Mesenchymal stem cell (in vitro differentiated cells and primary cell): Measurements from ENCODE around the gene FRMD8.

ENCODE experiments used
- DNase-seq: peaks from one replicate; pipeline ENCODE4 v3.0.0-alpha.2; 2013
- H2AFZ ChIP-seq: one replicate; pipeline ENCODE4 v1.6.1; 2013; ENCODE audit warnings: low read depth, mild to moderate bottlenecking, control low read depth, inconsistent platforms, low read length, moderate library complexity
- H2AK5ac ChIP-seq: 2 replicates; pipeline ENCODE4 v1.6.1; 2013; ENCODE audit warnings: low read length, moderate library complexity, mild to moderate bottlenecking, inconsistent platforms; ENCODE audit not compliant: severe bottlenecking
- H2BK120ac ChIP-seq: one replicate; pipeline ENCODE4 v1.6.1; 2013; ENCODE audit warnings: low read depth, mild to moderate bottlenecking, inconsistent platforms, low read length, moderate library complexity
- H2BK12ac ChIP-seq, 2 experiments: one replicate each; pipeline ENCODE4 v1.6.1; 2013; ENCODE audit warnings: inconsistent platforms in 2 of 2, low read length in 2 of 2, mild to moderate bottlenecking in 2 of 2, moderate library complexity in 2 of 2, control low read depth in 1 of 2
- H2BK15ac ChIP-seq: one replicate; pipeline ENCODE4 v1.6.1; 2013; ENCODE audit warnings: mild to moderate bottlenecking, low read depth, inconsistent platforms; ENCODE audit not compliant: poor library complexity, severe bottlenecking
- H2BK5ac ChIP-seq: 2 replicates; pipeline ENCODE4 v1.6.1; 2013; ENCODE audit warnings: low read depth, mild to moderate bottlenecking, low read length, control low read depth, inconsistent platforms; ENCODE audit not compliant: poor library complexity, severe bottlenecking
- H3K14ac ChIP-seq, 2 experiments: one replicate each; pipeline ENCODE4 v1.6.1; 2013; ENCODE audit warnings: inconsistent platforms in 2 of 2, low read length in 2 of 2, control low read depth in 1 of 2, mild to moderate bottlenecking in 1 of 2, moderate library complexity in 1 of 2
- H3K18ac ChIP-seq, 2 experiments: one replicate each; pipeline ENCODE4 v1.6.1; 2013; ENCODE audit warnings: inconsistent platforms in 2 of 2, low read length in 2 of 2, control low read depth in 1 of 2, low read depth in 1 of 2, mild to moderate bottlenecking in 1 of 2
- H3K23ac ChIP-seq, 2 experiments: one replicate each; pipeline ENCODE4 v1.6.1; 2013; ENCODE audit warnings: inconsistent platforms in 2 of 2, low read length in 2 of 2, mild to moderate bottlenecking in 2 of 2, moderate library complexity in 2 of 2, control low read depth in 1 of 2
- H3K27ac ChIP-seq: 2 replicates; pipeline ENCODE4 v1.5.1; 2013; ENCODE audit warnings: mild to moderate bottlenecking, moderate library complexity, low read length, control low read depth, inconsistent platforms; ENCODE audit not compliant: poor library complexity, severe bottlenecking
- H3K27me3 ChIP-seq, 2 experiments: 2 replicates each; pipeline versions ENCODE4 v1.6.1 to v1.7.0; 2013; ENCODE audit warnings: low read length in 2 of 2, mild to moderate bottlenecking in 2 of 2, moderate library complexity in 2 of 2, control low read depth in 1 of 2, inconsistent platforms in 1 of 2; ENCODE audit not compliant: control insufficient read depth in 1 of 2, insufficient read depth in 1 of 2
- H3K36me3 ChIP-seq, 2 experiments: 2 replicates each; pipeline versions ENCODE4 v1.6.1 to v1.7.0; 2013; ENCODE audit warnings: low read length in 2 of 2, control low read depth in 1 of 2, inconsistent platforms in 1 of 2, low read depth in 1 of 2, mild to moderate bottlenecking in 1 of 2; ENCODE audit not compliant: insufficient read depth in 2 of 2, control insufficient read depth in 1 of 2
- H3K4ac ChIP-seq, 2 experiments: one replicate each; pipeline ENCODE4 v1.6.1; 2013; ENCODE audit warnings: inconsistent platforms in 2 of 2, low read length in 2 of 2, mild to moderate bottlenecking in 2 of 2, moderate library complexity in 2 of 2, control low read depth in 1 of 2, low read depth in 1 of 2
- H3K4me1 ChIP-seq: 2 replicates; pipeline ENCODE4 v1.6.1; 2013; ENCODE audit warnings: low read depth, low read length, control low read depth; ENCODE audit not compliant: control insufficient read depth, insufficient read depth
- H3K4me2 ChIP-seq: 2 replicates; pipeline ENCODE4 v1.6.1; 2013; ENCODE audit warnings: low read length, mild to moderate bottlenecking, inconsistent platforms; ENCODE audit not compliant: poor library complexity, severe bottlenecking
- H3K4me3 ChIP-seq, 2 experiments: 2 replicates each; pipeline versions ENCODE4 v1.5.1 to v1.7.0; 2013; ENCODE audit warnings: low read length in 2 of 2, mild to moderate bottlenecking in 2 of 2, control low read depth in 1 of 2, low read depth in 1 of 2; ENCODE audit not compliant: insufficient read depth in 1 of 2
- H3K79me1 ChIP-seq: replicated peaks from 2 replicates; pipeline ENCODE4 v1.6.1; 2013; ENCODE audit warnings: mild to moderate bottlenecking, control low read depth, low read length, inconsistent platforms; ENCODE audit not compliant: poor library complexity, severe bottlenecking
- H3K9ac ChIP-seq: 2 replicates; pipeline ENCODE4 v1.7.0; 2013; ENCODE audit warnings: mild to moderate bottlenecking, low read length, moderate library complexity
- H3K9me3 ChIP-seq: 2 replicates; pipeline ENCODE4 v1.7.0; 2013; ENCODE audit warnings: mild to moderate bottlenecking, low read length; ENCODE audit not compliant: control insufficient read depth
- H4K8ac ChIP-seq: one replicate; pipeline ENCODE4 v1.6.1; 2013; ENCODE audit warnings: inconsistent platforms, mild to moderate bottlenecking, low read length, moderate library complexity
- H4K91ac ChIP-seq: one replicate; pipeline ENCODE4 v1.6.1; 2013; ENCODE audit warnings: mild to moderate bottlenecking, low read length, inconsistent platforms
- WGBS: methylation state at CpG from one replicate; pipeline ENCODE4 v1.1.7; 2013; ENCODE audit warnings: mixed read lengths; 5-methylcytosine and 5-hydroxymethylcytosine counted together

FRMD8 gene

DNA sequence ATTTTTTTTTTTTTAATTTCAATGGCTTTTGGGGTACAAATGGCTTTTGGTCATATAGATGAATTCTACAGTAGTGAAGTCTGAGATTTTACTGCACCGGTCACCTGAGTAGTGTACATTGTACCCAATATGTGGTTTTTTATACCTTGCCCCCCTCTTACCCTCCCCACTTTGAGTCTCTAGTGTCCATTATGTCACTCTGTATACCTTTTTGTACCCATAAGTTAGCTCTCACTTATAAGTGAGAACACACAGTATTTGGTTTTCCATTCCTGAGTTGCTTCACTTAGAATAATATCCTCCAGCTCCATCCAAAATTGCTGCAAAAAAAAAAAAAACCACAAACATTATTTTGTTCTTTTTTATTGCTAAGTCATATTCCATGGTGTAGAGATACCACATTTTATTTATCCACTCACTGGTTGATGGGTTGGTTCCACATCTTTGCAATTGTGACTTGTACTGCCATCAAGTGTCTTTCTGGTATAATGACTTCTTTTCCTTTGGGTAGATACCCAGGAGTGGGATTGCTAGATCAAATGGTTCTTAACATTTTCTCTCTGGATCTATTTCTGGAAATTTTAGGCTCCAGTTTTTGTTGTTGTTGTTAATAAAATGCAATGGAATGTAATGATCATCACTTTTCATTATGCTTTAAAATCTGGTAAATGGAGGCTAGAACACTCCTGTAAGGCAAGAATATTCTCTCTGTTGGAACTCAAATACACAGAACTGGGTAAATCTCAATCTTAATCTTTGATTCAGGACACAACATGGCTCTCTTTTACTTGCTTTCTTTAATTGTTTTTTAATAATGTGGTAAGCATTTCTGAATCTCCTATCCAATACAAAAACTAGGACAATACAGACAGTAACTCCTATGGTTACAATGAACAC is 46.5 kb downstream of the FRMD8 start:
- H3K27me3 ChIP-seq, result no peaks in the 10 kb centered on the region
- H3K4me3 ChIP-seq, result peak overlapping the region in 1 of 2 experiments; percentile 92
- H3K4me1 ChIP-seq, result peaks cover 17% of the 10 kb centered on the region
- H3K79me1 ChIP-seq, result no peaks in the 10 kb centered on the region
- no peak overlapping the region for H2AFZ ChIP-seq
- no peak overlapping the region for H3K4ac ChIP-seq
- H2BK120ac ChIP-seq, result no peak overlapping the region
- H3K9ac ChIP-seq, result peak overlapping the region; percentile 99
- no peak overlapping the region for H4K91ac ChIP-seq
- no peak overlapping the region for H2BK15ac ChIP-seq
- 100% methylated on average over 1 of the region's 1 CpG for WGBS
- no peak overlapping the region for H3K18ac ChIP-seq
- H3K36me3 ChIP-seq, result peaks cover 23 to 94% of the 10 kb centered on the region in 2 experiments
- no peak overlapping the region for H2BK5ac ChIP-seq
- H2BK12ac ChIP-seq, result no peak overlapping the region
- H3K23ac ChIP-seq, result no peak overlapping the region
- H3K27ac ChIP-seq, result peak overlapping the region; percentile 48
- no peak overlapping the region for H3K14ac ChIP-seq
- H2AK5ac ChIP-seq, result no peak overlapping the region
- H3K9me3 ChIP-seq, result no peaks in the 10 kb centered on the region
- peak; percentile 80 for DNase-seq
- H4K8ac ChIP-seq, result no peak overlapping the region
- peak overlapping the region; percentile 24 for H3K4me2 ChIP-seq

DNA sequence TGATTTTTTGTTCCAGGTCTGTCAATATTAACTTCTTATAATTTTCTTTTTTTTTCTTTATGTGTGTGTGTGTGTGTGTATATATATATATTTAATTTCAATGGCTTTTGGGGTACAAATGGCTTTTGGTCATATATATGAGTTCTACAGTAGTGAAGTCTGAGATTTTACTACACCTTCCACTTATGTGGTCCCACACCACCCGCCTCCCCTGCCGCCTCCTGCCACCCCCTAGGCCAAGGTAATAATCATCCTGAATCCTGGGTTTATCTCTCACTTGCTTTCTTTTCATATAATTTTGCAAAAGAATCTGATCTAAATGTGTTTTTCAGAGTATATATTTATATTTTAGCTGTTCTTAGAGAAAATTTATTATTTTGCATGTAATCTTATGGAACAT is 47.2 kb downstream of the FRMD8 start:
- peak overlapping the region in 1 of 2 experiments; percentile 92 for H3K4me3 ChIP-seq
- peak overlapping the region; percentile 99 for H3K9ac ChIP-seq
- H2BK5ac ChIP-seq, result no peak overlapping the region
- no peak overlapping the region for H3K4me2 ChIP-seq
- H3K4me1 ChIP-seq, result peaks cover 18% of the 10 kb centered on the region
- no peak overlapping the region for H2BK12ac ChIP-seq
- H2AFZ ChIP-seq, result no peak overlapping the region
- H2BK120ac ChIP-seq, result no peak overlapping the region
- WGBS, result 90% methylated on average over 2 of the region's 2 CpGs
- H3K18ac ChIP-seq, result no peak overlapping the region
- no peak overlapping the region for H4K8ac ChIP-seq
- H2AK5ac ChIP-seq, result no peak overlapping the region
- no peak overlapping the region for H3K4ac ChIP-seq
- no peak overlapping the region for H4K91ac ChIP-seq
- H3K36me3 ChIP-seq, result peaks cover 24 to 94% of the 10 kb centered on the region in 2 experiments
- no peak overlapping the region for H3K27ac ChIP-seq
- no peak overlapping the region for H3K14ac ChIP-seq
- no peaks in the 10 kb centered on the region for H3K9me3 ChIP-seq
- no peaks in the 10 kb centered on the region for H3K27me3 ChIP-seq
- H2BK15ac ChIP-seq, result no peak overlapping the region
- no peaks in the 10 kb centered on the region for H3K79me1 ChIP-seq
- H3K23ac ChIP-seq, result no peak overlapping the region
- DNase-seq, result peak; percentile 54

GRCh38 chr11:65434057-65434666 is 47.7 kb downstream of the FRMD8 start:
- Histone ChIP-seq H3K18ac (no peak overlapping the region), H2BK5ac (no peak overlapping the region), H3K9me3 (no peaks in the 10 kb centered on the region), H3K23ac (no peak overlapping the region), H2BK12ac (peak overlapping the region in 1 of 2 experiments; percentile 31), H2BK15ac (no peak overlapping the region), H3K79me1 (no peaks in the 10 kb centered on the region), H3K14ac (peak overlapping the region in 1 of 2 experiments; percentile 59), H3K4me1 (peaks cover 18% of the 10 kb centered on the region), H3K4me2 (peak overlapping the region; percentile 45), H3K9ac (peak overlapping the region; percentile 99), H3K36me3 (peaks cover 24 to 93% of the 10 kb centered on the region in 2 experiments), H2AK5ac (no peak overlapping the region), H3K27ac (peak overlapping the region; percentile 57), H3K4me3 (peak overlapping the region in 1 of 2 experiments; percentile 92), H4K8ac (no peak overlapping the region), H3K4ac (no peak overlapping the region), H2AFZ (no peak overlapping the region), H3K27me3 (no peaks in the 10 kb centered on the region), H2BK120ac (no peak overlapping the region), H4K91ac (no peak overlapping the region)
- 93% methylated on average over 4 of the region's 6 CpGs for WGBS
- DNase-seq, result peak; percentile 80
